ENCODE measurements around the gene UBE2V1.

- TF ChIP-seq, protein P1, sequence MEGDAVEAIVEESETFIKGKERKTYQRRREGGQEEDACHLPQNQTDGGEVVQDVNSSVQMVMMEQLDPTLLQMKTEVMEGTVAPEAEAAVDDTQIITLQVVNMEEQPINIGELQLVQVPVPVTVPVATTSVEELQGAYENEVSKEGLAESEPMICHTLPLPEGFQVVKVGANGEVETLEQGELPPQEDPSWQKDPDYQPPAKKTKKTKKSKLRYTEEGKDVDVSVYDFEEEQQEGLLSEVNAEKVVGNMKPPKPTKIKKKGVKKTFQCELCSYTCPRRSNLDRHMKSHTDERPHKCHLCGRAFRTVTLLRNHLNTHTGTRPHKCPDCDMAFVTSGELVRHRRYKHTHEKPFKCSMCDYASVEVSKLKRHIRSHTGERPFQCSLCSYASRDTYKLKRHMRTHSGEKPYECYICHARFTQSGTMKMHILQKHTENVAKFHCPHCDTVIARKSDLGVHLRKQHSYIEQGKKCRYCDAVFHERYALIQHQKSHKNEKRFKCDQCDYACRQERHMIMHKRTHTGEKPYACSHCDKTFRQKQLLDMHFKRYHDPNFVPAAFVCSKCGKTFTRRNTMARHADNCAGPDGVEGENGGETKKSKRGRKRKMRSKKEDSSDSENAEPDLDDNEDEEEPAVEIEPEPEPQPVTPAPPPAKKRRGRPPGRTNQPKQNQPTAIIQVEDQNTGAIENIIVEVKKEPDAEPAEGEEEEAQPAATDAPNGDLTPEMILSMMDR (IDR thresholded peaks at IDR 0.05) = no peak
- TF ChIP-seq POLR2A (IDR thresholded peaks at IDR 0.05) (no peak), EP300 (IDR thresholded peaks at IDR 0.05) (no peak)
These were observed 62.2 kb downstream of the UBE2V1 start for GRCh38 chr20:50050660-50051308.
